ENCODE data around the gene SRGN.

- TF ChIP-seq POLR2A (IDR thresholded peaks at IDR 0.05; ENCODE audit: low read length) (no peak), GATA1 (IDR thresholded peaks at IDR 0.05; ENCODE audit: low read depth, low read length) (no peak)
Observed at GRCh38 chr10:69139961-69140360, 52.1 kb downstream of the SRGN start.

Measured in erythroblast (primary cell).